Measurements from ENCODE around the gene EGFL7.

DNA sequence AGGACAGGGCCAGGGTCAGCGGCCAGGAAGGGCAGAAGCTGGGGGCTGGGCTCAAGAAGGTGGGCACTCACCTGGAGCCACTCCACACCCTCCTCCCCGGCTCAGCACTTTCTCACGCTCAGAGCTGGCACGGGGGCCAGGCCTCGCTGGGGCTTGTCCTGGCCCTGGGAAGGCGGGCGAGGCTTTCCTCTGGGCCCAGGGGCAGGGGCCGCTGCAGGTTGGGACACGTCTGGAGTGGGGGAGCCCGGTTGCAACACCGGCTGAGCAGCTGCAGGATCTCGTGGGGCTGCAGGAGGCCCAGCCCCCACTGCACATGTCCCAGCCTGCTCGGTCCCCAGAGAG, 38.9 kb upstream of the EGFL7 start:
- TF ChIP-seq, protein P1, sequence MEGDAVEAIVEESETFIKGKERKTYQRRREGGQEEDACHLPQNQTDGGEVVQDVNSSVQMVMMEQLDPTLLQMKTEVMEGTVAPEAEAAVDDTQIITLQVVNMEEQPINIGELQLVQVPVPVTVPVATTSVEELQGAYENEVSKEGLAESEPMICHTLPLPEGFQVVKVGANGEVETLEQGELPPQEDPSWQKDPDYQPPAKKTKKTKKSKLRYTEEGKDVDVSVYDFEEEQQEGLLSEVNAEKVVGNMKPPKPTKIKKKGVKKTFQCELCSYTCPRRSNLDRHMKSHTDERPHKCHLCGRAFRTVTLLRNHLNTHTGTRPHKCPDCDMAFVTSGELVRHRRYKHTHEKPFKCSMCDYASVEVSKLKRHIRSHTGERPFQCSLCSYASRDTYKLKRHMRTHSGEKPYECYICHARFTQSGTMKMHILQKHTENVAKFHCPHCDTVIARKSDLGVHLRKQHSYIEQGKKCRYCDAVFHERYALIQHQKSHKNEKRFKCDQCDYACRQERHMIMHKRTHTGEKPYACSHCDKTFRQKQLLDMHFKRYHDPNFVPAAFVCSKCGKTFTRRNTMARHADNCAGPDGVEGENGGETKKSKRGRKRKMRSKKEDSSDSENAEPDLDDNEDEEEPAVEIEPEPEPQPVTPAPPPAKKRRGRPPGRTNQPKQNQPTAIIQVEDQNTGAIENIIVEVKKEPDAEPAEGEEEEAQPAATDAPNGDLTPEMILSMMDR (IDR thresholded peaks at IDR 0.05; ENCODE audit: low read depth, low read length, poor library complexity, severe bottlenecking), result no peak
- TF ChIP-seq EZH2phosphoT487 (IDR thresholded peaks at IDR 0.05; ENCODE audit: borderline replicate concordance, low read length), result no peak

Data from DOHH2 (cell line).